GM23338 (cell line): ENCODE measurements around the gene KLHL28.

Experiments used
- CREB1 ChIP-seq: fragments of 250-450 bp; sonication (Bioruptor Pico); IDR thresholded peaks from 2 replicates; pipeline ENCODE4 v1.5.0; 2020; ENCODE audit warnings: low read depth, mild to moderate bottlenecking, moderate library complexity
- CTCF ChIP-seq, 2 experiments: fragments of 200-600 bp in 1 of 2; sonication (generic) in 1 of 2; conservative IDR thresholded peaks; 2 replicates each; pipeline versions ENCODE4 v1.5.1 to v1.6.1; 2016 to 2017; ENCODE audit warnings: antibody characterized with exemption in 2 of 2, low read depth in 2 of 2, mild to moderate bottlenecking in 2 of 2, moderate library complexity in 1 of 2
- ETS1 ChIP-seq: IDR thresholded peaks from 2 replicates; pipeline ENCODE4 v1.6.1; 2016; ENCODE audit warnings: antibody characterized with exemption
- EZH2 ChIP-seq: fragments of 200-600 bp; sonication (generic); IDR thresholded peaks from one replicate; pipeline ENCODE4 v1.8.0; 2017; ENCODE audit warnings: antibody characterized with exemption, mild to moderate bottlenecking, low read depth; ENCODE audit not compliant: unreplicated experiment
- EZH2phosphoT487 ChIP-seq: fragments of 200-600 bp; sonication (generic); IDR thresholded peaks from one replicate; pipeline ENCODE4 v1.8.1; 2018; ENCODE audit warnings: antibody characterized with exemption; ENCODE audit not compliant: unreplicated experiment
- JUNB ChIP-seq: IDR thresholded peaks from one replicate; pipeline ENCODE4 v1.6.1; 2016; ENCODE audit warnings: antibody characterized with exemption; ENCODE audit not compliant: unreplicated experiment
- NANOG ChIP-seq: IDR thresholded peaks from 2 replicates; pipeline ENCODE4 v1.6.1; 2016; ENCODE audit warnings: antibody characterized with exemption, borderline replicate concordance
- POLR2AphosphoS5 ChIP-seq: IDR thresholded peaks from 2 replicates; pipeline ENCODE4 v1.6.1; 2016; ENCODE audit warnings: antibody characterized with exemption, low read depth
- REST ChIP-seq: IDR thresholded peaks from one replicate; pipeline ENCODE4 v1.6.1; 2018; ENCODE audit warnings: antibody characterized with exemption; ENCODE audit not compliant: unreplicated experiment
- STAT1 ChIP-seq: IDR thresholded peaks from one replicate; pipeline ENCODE4 v1.6.1; 2016; ENCODE audit warnings: antibody characterized with exemption; ENCODE audit not compliant: unreplicated experiment
- ZNF114 ChIP-seq: fragments of 250-450 bp; sonication (Bioruptor Pico); IDR thresholded peaks from 2 replicates; pipeline ENCODE4 v1.5.0; 2020; ENCODE audit warnings: mild to moderate bottlenecking, moderate library complexity
- ZNF331 ChIP-seq: fragments of 250-450 bp; sonication (Bioruptor Pico); IDR thresholded peaks from 2 replicates; pipeline ENCODE4 v1.5.0; 2020; ENCODE audit warnings: low read depth, mild to moderate bottlenecking, moderate library complexity
- ZNF462 ChIP-seq: fragments of 250-450 bp; sonication (Bioruptor Pico); IDR thresholded peaks from 2 replicates; pipeline ENCODE4 v1.5.0; 2020; ENCODE audit warnings: mild to moderate bottlenecking, moderate library complexity

- no peak for TF ChIP-seq CTCF (conservative IDR thresholded peaks at IDR 0.05; ENCODE audit: low read depth in 2 of 2)
- TF ChIP-seq EZH2 = no peak
- TF ChIP-seq POLR2AphosphoS5 = no peak
- no peak for TF ChIP-seq EZH2phosphoT487
- TF ChIP-seq REST = no peak
- TF ChIP-seq ZNF114 = no peak
- no peak for TF ChIP-seq CREB1
- TF ChIP-seq NANOG = no peak
- no peak for TF ChIP-seq JUNB
- no peak for TF ChIP-seq ZNF462 (CRISPR knock-in tag)
- TF ChIP-seq ETS1 = no peak
- TF ChIP-seq STAT1 = no peak
- no peak for TF ChIP-seq ZNF331 (CRISPR knock-in tag)
Observed at GRCh38 chr14:44951051-44951450, 10.7 kb downstream of the KLHL28 start.
